SK-N-SH (cell line): Measurements from ENCODE around the gene ZNF532.

Source experiments
- FOXJ3 ChIP-seq: sonication (generic); formaldehyde crosslinking; IDR thresholded peaks from 2 replicates; pipeline ENCODE4 v1.5.1; 2020; ENCODE audit warnings: mild to moderate bottlenecking, missing genetic modification reagents
- GABPA ChIP-seq: IDR thresholded peaks from 2 replicates; pipeline ENCODE4 v1.4.0; 2012; ENCODE audit warnings: low read depth, mild to moderate bottlenecking
- JUND ChIP-seq: IDR thresholded peaks from 2 replicates; pipeline ENCODE4 v1.4.0; 2012
- MXI1 ChIP-seq: IDR thresholded peaks from 2 replicates; pipeline ENCODE4 v1.6.1; 2012; ENCODE audit warnings: mild to moderate bottlenecking, low read depth, low read length, improper control_type of control experiment
- POLR2AphosphoS5 ChIP-seq: IDR thresholded peaks from 2 replicates; pipeline ENCODE4 v1.6.1; 2012; ENCODE audit warnings: low read depth, low read length
- TAF1 ChIP-seq: IDR thresholded peaks from 2 replicates; pipeline ENCODE4 v1.6.1; 2012; ENCODE audit warnings: low read depth, mild to moderate bottlenecking, low read length, moderate library complexity, borderline replicate concordance
- TEAD4 ChIP-seq: IDR thresholded peaks from 2 replicates; pipeline ENCODE4 v1.4.0; 2012; ENCODE audit warnings: mild to moderate bottlenecking, borderline replicate concordance; ENCODE audit not compliant: insufficient read depth
- TF ChIP-seq, protein P1 (sequence below): fragments of 200-600 bp; sonication (generic); IDR thresholded peaks from 2 replicates; pipeline ENCODE4 v1.6.1; 2017; ENCODE audit warnings: antibody characterized with exemption, mild to moderate bottlenecking, moderate library complexity
- TF ChIP-seq, protein P2 (sequence below): IDR thresholded peaks from 2 replicates; pipeline ENCODE4 v1.4.0; 2012; ENCODE audit warnings: low read depth, borderline replicate concordance
- TF ChIP-seq, protein P3 (sequence below): IDR thresholded peaks from 2 replicates; pipeline ENCODE4 v1.6.1; 2012; ENCODE audit warnings: mild to moderate bottlenecking, low read depth, low read length, moderate library complexity

DNA sequence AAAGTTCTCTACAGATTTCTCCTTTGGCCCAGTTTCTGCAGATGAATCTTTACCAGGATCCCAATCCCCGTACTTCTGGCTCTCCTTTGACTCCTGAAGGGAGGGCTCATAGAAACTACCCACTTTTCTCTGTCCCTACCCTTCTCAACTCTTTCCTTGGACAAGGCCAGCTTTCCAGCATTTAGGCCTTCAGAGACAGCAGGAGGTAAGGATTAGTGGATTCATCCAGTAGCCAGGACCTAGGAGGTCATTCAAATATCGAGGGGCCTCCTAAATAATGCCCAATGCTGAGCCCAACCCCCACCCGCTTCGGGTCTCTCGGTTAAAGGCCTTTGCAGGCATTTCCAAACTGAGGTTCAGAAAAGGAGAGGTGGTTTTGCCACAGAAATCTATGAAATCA, 4.8 kb upstream of the ZNF532 start:
- TF ChIP-seq, protein P1, sequence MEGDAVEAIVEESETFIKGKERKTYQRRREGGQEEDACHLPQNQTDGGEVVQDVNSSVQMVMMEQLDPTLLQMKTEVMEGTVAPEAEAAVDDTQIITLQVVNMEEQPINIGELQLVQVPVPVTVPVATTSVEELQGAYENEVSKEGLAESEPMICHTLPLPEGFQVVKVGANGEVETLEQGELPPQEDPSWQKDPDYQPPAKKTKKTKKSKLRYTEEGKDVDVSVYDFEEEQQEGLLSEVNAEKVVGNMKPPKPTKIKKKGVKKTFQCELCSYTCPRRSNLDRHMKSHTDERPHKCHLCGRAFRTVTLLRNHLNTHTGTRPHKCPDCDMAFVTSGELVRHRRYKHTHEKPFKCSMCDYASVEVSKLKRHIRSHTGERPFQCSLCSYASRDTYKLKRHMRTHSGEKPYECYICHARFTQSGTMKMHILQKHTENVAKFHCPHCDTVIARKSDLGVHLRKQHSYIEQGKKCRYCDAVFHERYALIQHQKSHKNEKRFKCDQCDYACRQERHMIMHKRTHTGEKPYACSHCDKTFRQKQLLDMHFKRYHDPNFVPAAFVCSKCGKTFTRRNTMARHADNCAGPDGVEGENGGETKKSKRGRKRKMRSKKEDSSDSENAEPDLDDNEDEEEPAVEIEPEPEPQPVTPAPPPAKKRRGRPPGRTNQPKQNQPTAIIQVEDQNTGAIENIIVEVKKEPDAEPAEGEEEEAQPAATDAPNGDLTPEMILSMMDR, result no peak
- TF ChIP-seq FOXJ3 (CRISPR knock-in tag), result no peak
- TF ChIP-seq, protein P2, sequence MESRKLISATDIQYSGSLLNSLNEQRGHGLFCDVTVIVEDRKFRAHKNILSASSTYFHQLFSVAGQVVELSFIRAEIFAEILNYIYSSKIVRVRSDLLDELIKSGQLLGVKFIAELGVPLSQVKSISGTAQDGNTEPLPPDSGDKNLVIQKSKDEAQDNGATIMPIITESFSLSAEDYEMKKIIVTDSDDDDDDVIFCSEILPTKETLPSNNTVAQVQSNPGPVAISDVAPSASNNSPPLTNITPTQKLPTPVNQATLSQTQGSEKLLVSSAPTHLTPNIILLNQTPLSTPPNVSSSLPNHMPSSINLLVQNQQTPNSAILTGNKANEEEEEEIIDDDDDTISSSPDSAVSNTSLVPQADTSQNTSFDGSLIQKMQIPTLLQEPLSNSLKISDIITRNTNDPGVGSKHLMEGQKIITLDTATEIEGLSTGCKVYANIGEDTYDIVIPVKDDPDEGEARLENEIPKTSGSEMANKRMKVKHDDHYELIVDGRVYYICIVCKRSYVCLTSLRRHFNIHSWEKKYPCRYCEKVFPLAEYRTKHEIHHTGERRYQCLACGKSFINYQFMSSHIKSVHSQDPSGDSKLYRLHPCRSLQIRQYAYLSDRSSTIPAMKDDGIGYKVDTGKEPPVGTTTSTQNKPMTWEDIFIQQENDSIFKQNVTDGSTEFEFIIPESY, result no peak
- TF ChIP-seq POLR2AphosphoS5, result no peak
- TF ChIP-seq MXI1, result no peak
- TF ChIP-seq TEAD4, result no peak
- TF ChIP-seq TAF1, result no peak
- no peak for TF ChIP-seq JUND
- TF ChIP-seq GABPA, result no peak
- TF ChIP-seq, protein P3, sequence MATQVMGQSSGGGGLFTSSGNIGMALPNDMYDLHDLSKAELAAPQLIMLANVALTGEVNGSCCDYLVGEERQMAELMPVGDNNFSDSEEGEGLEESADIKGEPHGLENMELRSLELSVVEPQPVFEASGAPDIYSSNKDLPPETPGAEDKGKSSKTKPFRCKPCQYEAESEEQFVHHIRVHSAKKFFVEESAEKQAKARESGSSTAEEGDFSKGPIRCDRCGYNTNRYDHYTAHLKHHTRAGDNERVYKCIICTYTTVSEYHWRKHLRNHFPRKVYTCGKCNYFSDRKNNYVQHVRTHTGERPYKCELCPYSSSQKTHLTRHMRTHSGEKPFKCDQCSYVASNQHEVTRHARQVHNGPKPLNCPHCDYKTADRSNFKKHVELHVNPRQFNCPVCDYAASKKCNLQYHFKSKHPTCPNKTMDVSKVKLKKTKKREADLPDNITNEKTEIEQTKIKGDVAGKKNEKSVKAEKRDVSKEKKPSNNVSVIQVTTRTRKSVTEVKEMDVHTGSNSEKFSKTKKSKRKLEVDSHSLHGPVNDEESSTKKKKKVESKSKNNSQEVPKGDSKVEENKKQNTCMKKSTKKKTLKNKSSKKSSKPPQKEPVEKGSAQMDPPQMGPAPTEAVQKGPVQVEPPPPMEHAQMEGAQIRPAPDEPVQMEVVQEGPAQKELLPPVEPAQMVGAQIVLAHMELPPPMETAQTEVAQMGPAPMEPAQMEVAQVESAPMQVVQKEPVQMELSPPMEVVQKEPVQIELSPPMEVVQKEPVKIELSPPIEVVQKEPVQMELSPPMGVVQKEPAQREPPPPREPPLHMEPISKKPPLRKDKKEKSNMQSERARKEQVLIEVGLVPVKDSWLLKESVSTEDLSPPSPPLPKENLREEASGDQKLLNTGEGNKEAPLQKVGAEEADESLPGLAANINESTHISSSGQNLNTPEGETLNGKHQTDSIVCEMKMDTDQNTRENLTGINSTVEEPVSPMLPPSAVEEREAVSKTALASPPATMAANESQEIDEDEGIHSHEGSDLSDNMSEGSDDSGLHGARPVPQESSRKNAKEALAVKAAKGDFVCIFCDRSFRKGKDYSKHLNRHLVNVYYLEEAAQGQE, result no peak
